Amygdala (tissue), 56 donors: ENCODE measurements around the gene MYADM.
"Not testable (repeated sequence)": the region's sequence is repeated elsewhere in the genome, so short reads cannot be mapped to it uniquely, and the experiment has no call there.

Experiments used
- DNase-seq, 56 donors: peaks; one replicate each; lab custom pipeline; 2025; lab: John Stamatoyannopoulos, UW

MYADM gene, protein sequence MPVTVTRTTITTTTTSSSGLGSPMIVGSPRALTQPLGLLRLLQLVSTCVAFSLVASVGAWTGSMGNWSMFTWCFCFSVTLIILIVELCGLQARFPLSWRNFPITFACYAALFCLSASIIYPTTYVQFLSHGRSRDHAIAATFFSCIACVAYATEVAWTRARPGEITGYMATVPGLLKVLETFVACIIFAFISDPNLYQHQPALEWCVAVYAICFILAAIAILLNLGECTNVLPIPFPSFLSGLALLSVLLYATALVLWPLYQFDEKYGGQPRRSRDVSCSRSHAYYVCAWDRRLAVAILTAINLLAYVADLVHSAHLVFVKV

DNA sequence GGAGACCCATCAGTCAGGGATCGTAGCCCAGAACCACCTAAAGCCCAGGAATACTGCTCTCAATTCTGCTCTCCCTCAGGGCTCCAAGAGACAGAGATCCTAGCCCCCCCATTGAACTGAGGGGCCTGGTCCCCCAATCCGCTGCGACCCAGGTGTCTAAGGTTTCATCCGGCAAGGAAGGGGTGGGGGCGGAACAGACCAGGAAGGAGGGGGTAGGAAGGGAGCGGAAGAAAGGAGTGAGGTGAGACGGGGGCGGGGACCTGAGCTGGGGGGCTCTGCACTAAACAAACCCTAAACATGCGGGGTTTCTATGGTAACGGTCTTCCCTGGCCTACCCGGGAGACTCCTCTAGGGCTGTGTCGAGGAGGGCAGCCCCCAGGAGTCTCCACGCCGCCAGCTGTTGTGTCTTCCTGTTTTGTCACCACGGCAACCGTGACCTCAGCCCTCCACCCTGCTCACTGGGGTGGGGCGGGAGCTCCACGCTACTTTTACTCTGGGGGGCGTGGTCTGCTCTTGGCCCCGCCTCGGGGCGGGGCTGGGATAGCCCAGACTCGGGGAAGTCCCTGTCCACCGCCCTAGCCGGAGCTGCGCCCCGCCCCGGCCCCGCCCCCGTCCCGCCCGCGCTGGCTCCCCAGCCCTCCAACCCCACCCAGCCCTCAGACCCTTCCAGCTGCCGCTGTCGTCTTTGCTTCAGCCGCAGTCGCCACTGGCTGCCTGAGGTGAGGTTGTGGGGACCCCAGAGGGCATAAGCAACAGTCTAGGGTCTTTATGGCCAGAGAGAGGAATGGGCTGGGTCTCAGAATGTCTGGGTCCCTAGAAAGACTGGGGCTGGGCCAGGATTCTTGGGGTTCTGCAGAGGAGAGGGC, at the start of gene MYADM:
MYADM (plus strand) TSS at position 659 of the 866 bp plus-strand sequence. CDS start 5,647 bp downstream, outside the sequence.
- peak; percentile 47 to 99 (median 94) for DNase-seq

DNA sequence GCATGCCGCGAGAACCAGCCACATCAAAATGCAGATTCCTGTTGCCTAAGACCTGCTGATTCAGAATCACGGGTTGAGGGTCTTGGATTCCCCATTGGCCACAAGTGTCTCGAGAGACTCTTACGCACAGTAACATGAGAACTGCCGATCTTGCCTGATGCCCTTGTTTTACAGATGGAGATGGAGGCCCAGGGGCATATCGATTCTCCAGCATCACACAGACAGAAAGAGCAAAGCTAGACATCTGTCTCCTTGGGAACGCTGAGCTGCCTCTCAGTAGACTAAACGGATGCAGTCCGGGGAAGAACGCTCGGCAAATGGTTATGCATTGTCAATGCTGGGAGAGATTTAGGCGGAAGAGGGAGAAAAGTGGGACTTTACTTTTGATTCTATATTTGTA, 48.9 kb upstream of the MYADM start:
- peak in 12 of 56 donors; percentile 5 to 53 (median 26) for DNase-seq

DNA sequence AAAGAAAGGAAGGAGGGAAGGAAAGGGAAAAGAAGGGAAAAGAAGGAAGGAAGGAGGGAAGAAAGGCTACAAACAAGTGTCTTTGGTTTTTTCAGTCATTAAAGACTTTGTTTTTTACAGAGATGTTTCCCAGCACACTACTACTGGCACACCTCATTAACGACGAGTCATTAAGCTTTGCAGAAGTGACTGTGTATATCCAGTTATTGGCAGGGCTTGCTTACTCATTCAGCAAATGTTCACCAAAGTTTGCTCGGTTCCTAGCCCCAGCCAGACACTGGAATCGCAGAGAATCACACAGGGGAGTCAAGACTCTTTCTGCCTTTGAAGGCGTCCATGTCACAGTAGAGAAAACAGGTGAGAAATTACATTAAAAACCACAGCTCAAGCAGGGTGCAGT, 47.8 kb upstream of the MYADM start:
- DNase-seq, result no peak

DNA sequence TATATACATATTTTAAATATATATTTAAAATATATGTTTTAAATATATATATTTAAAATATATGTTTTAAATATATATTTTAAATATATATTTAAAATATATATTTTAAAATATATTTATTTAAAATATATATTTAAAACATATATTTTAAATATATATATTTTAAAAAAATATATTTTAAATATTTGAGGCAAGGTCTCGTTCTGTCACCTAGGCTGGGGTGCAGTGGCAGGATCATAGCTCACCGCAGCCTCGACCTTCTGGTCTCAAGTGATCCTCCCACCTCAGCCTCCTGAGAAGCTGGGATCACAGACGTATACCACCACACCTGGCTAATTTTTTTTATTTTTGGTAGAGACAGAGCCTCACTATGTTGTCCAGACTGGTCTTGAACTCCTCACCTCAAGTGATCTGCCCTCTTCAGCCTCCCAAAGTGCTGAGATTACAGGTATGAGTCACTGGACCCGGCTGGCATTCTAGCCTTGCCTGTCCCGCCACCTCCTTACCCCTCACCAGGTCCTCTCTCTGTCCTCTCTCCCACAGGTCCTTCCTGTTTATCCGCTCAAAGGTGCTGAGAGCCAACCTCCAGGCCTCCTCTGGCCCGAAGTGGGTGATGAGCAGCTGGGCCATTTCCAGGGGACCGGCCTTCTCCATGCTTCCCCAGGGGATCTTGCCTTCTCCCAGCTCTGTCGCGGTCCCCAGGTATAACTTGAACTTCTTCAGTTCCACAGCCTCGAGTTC, 44.1 kb upstream of the MYADM start:
- no peak for DNase-seq

DNA sequence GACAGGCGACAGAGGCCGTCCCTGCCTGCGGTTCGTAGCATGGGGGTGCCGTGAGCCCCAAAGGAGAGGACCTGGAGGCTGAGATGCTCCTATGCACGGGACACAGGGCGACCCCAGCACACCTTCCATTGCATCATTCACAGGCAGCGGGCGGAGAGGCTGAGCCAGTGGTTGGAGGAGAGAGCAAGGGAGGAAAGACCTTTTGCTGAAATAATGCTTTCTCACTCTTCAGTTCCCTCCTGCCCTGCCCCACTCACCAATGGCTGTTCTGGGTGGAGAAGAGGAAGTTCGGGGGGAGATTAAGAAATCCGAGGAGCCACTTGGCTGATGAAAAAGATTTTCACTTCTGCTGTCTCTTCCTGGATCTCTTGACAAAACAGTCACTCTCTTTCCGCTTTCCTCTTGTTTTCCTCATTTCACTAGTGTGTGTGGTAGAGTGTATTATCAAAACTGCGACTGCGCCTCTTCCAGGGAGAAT, 43.5 kb upstream of the MYADM start, which contains the start of gene NLRP12:
NLRP12 (minus strand) TSS at position 181 of the 478 bp plus-strand sequence; CDS start at position 41, 140 bp downstream.
- peak in 6 of 56 donors; percentile 2 to 26 (median 10) for DNase-seq

DNA sequence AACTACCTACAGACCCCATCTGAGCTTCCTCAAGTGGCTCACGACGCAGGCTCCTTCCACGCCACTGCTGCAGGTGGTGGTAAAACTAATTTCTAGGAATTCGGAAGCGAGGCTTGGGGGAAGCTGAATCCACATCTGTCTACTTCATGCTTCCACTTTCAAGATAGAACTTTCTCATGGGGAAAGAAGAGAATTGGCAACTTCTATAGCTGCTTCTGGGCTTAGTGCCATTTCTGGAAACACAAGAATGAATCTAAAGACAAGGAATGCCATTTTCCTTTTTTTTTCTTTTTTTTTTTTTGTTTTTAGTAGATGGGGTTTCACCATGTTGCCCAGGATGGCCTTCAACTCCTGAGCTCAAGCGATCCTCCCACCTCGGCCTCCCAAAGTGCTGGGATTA, 40.8 kb upstream of the MYADM start:
- no peak for DNase-seq

DNA sequence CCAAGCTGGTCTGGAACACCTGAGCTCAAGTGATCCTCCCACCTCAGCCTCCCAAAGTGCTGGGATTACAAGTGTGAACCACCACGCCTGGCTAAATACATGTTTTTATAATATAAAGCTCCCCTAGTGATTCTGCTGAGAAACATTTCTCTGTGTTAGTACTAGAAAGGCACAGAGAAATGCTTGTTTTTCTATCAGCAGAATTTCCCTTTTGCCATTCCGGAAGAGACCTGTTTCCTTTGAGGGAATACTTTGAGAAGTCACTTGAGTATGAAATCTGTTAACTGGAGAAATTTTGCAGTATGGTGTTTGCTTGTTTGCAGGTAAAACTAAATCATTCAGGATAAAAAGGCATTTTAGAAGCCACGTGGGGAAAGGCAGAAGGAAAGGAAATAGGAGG, 39.2 kb upstream of the MYADM start:
- DNase-seq, result no peak

DNA sequence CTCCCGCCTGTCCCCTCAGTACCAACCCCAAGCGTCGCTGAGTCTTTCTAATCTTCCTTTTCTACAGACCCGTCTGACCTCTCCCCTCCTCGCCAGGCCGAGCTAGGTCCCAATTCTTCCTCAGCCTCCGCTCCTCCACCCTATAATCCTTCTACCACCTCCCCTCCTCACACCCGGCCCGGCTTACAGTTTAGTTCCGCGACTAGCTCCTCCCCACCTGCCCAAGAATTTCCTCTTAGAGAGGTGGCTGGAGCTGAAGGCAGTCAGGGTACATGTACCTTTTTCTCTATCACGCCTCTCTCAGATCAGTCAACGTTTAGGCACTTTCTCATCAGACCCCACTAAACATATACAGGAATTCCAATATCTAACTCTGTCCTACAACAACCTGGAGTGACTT, 34.8 kb upstream of the MYADM start:
- DNase-seq, result not testable (repeated sequence)

DNA sequence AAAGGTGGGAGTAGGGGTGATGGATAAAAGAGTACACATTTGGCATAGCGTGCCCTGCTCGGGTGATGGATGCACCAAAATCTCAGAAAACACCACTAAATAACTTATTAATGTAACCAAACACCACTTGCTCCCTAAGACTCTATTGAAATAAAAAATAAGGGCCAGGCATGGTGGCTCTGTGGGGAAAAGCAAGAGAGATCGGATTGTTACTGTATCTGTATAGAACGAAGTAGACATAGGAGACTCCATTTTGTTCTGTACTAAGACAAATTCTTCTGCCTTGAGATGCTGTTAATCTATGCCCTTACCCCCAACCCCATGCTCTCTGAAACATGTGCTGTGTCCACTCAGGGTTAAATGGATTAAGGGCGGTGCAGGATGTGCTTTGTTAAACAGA, 29.2 kb upstream of the MYADM start:
- DNase-seq, result not testable (repeated sequence)

DNA sequence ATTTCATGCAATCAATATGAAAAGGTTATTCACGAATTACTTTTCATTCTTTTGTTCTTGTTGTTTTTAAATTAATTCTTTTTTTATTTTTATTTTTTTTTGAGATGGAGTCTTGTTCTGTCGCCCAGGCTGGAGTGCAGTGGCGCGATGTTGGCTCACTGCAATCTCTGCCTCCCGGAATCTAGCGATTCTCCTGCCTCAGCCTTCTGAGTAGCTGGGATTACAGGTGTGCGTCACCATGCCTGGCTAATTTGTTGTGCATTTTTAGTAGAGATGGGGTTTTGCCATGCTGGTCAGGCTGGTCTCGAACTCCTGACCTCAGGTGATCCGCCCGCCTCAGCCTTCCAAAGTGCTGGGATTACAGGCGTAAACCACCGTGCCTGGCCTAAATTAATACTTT, 27.4 kb upstream of the MYADM start:
- not testable (repeated sequence) for DNase-seq

DNA sequence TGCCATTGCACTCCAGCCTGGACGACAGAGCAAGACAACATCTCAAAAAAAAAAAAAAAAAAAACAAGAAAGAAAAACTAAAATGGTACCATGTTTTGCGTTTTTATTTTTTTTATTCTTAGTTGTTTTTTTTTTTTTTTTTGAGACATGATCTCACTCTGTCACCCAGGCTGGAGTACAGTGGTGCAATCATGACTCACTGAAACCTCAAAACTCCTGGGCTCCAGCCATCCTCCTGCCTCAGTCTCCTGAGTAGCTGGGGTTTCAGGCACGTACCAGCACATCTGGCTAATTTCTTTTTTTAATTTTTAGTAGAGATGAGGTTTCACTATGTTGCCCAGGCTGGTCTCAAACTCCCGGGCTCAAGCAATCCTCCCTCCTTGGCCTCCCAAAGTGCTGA, 26.8 kb upstream of the MYADM start:
- not testable (repeated sequence) for DNase-seq

DNA sequence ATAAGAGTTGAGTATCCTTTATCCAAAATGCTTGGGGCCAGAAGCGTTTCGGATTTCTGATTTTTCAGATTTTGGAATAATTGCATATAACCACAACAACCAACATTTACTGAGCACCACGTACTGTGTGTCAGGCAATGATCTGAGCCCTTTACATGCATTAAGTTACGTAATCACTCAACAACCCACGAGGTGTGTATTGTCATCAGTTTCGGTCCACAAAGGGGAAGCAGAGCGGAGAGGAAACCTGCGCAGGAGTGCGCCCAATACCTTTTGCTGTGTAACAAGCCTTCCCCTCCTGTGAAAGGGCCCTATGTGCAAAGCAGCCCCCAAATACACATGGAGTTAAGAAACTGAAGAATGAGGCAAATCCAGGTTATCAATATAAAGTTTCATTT, 22.8 kb upstream of the MYADM start:
- no peak for DNase-seq

DNA sequence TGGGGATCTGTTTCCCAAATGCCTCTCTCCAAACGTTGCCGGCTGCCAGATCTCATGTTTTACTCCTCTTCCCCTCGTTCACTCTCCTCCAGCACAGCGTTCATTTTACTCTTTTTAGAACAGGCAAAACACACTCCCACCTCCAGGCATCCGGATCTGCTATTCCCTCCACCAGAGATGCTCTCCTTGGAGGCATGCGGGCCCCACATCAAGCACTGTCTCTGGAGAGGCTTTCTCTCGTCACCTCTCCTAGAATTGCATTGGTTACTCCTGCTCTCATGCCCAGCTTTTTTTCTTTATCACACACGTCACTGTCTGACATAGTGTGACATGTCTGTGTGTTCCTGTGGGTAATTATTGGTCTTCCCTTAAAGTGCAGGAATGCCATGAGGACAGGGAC, 20.1 kb upstream of the MYADM start:
- DNase-seq, result peak in 1 of 56 donors; percentile 3

DNA sequence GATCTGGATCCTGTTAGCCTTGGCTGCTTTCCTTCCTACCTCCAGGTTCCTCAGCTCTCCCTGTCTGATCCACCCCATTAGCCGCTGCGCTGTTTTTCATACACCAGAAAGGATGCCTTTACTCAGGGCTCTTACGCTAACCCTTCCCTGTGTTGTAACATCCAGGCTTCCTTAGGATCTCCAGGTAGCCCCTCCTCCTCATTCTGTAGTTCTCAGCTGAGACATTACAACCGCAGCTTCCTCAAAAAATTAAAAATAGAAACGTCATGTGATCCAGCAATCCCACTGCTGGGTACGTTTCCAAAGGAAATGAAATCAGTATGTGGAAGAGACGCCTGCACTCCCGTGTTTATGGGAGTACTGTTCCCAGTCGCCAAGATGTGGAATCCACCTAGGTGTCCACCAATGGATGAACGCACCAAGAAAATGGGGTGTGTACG, 18.4 kb upstream of the MYADM start:
- no peak for DNase-seq

DNA sequence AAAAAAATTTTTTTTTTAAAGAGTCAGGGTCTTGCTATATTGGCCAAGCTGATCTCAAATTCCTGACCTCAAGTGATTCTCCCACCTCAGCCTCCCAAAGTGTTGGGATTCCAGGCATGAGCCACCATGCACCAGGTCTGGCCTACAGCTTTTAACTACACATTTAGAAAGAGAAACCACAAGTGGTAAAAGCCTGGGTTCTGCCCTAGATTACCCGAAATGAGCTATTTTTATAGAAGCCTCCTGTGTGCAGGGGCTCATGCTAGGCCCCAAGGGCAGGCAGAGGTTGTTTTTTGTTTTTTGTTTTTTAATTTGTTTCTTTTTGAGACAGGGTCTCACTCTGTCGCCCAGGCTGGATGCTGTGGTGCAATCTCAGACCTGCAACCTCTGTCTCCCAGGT, 14.0 kb upstream of the MYADM start:
- no peak for DNase-seq

DNA sequence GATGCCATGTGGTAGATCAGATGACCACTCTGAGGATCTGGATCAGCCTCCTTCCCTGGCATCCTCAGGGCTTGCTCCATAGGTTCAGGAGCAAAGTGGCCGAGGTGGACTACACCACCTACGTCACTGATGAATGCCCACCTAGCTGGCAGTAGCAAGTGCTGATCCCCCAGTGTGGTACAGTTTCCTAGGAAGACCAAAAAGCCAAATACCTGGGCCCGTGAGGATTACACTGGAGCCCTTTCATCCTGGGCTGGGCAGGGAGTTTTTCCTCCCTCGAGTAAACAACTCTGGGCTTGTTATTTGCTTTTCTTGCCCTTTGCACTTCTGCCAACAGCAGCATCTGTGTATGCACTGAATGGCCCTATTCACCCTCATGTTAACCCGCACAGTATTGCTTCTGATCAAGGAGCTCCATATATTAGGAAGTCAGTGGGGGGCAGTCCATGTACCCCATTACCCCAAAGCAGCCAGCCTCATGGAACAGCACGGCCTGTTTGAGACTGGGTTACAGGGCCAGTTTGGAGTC, 3.3 kb upstream of the MYADM start:
- DNase-seq, result peak in 47 of 56 donors; percentile 8 to 82 (median 41)

DNA sequence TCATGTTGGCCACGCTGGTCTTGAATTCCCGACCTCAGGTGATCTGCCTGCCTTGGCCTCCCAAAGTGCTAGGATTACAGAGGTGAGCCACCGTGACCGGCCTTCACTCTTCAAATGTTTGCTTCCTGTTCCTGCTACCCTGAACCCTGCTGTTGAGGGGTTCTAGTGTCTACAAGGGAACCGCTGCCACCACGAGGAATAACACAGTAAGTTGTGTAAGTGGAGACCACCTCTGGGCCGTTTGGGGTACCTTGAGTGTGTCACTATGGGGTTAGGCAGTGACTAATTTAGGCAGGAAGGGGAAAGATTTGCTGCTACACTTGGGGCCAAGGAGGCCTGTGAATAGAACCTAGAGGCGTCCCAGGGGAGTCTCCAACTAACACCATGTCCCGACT, 2.2 kb upstream of the MYADM start:
- DNase-seq, result peak in 3 of 56 donors; percentile 27 to 56 (median 40)

DNA sequence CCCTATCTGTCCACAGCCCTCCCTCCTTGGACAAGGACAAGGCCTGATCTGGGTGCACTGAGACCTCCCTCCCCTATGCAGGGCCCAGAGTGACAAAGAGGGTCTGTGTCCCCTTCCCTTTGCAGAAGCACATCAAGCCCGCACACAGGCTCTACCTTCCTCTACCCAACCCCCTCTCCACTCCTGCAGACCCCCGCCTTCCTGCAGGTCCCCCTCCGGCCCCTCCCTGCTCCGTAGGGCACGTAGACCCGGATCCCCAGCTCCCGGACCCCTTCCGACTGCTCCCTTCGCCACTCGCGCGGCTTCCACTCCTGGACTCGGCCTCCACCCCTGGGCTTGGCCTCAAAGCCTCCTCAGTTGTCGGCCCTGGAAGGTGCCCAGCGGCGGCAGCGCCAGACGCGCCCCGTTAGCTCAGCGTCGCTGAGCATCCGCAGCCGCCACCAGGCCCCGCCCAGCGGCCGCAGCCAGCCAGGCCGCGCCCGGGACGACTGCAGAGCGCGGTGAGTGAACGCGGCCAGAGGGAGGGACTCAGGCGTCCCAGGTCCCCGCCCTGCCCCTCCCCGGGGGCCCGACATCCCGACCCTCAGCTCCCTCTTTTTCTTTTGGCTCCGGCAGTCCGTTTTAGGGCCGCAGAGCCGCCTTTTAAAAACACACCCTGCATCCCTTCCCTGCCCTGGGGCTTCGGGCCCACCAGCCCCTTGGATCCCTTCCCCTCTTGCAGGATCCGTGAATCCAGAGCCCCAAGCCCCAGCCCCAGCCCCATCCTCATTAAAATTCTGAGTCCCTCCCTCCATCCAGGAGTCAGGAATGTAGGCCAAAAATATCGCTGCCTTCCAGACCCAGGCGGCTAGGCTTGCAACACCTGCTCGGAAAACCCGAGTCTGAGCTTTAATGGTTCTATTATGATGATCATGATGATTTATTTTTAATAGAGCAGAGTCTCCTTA, 1.5 kb upstream of the MYADM start:
- DNase-seq, result peak in 48 of 56 donors; percentile 22 to 85 (median 66)

DNA sequence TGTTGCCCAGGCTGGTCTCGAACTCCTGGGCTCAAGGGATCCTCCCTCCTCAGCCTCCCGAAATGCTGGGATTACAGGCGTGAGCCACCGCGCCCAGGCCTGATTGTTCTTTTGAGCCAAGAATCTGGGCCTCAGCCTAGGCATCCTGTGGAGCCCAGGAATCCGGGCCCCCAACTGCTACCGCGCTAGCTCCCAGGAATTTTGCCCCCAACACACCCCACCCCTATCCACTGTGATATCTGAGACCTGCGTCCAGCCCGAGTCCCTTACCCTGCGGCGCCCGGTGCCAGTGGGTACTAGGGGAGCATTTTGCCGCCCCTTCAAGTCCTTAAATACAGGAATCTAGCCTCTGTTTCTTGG, 838 bp upstream of the MYADM start:
- peak in 8 of 56 donors; percentile 13 to 53 (median 40) for DNase-seq
